Transverse colon (tissue), 4 donors: ENCODE measurements around the gene TOMM6. TPM values are rescaled to one million over a fixed set of nuclear protein-coding genes. Genes with fewer than 3 reads are reported as not detected.
A peak's percentile ranks its signal among the peaks of the same experiment; 100 is the strongest.

Experiments used
- DNase-seq: peaks from one replicate; pipeline ENCODE4 v3.0.0-alpha.2; 2019
- H3K27ac ChIP-seq, 4 donors: fragments of 200-600 bp; sonication (generic); 2 replicates each; pipeline ENCODE4 v1.5.1; 2016 to 2018; ENCODE audit warnings: inconsistent platforms in 4 of 4
- H3K27me3 ChIP-seq: fragments of 200-600 bp; sonication (generic); 2 replicates; pipeline ENCODE4 v1.5.1; 2017; ENCODE audit warnings: inconsistent platforms
- H3K36me3 ChIP-seq, 4 donors: fragments of 200-600 bp; sonication (generic); 2 replicates each; pipeline ENCODE4 v1.5.1; 2017 to 2019; ENCODE audit warnings: inconsistent platforms in 4 of 4
- H3K4me1 ChIP-seq, 4 donors: fragments of 200-600 bp; sonication (generic); 2 replicates each; pipeline ENCODE4 v1.5.1; 2017 to 2020; ENCODE audit warnings: inconsistent platforms in 4 of 4
- H3K4me3 ChIP-seq, 4 donors: fragments of 200-600 bp; sonication (generic); 1 replicate in 1 of 4; 2 replicates in 3 of 4; pipeline versions ENCODE4 v1.5.1 to v1.6.1; 2017 to 2019; ENCODE audit warnings: inconsistent platforms in 4 of 4
- H3K9me3 ChIP-seq, 2 donors: fragments of 200-600 bp; sonication (generic); 2 replicates each; pipeline ENCODE4 v1.5.1; 2017 to 2019; ENCODE audit warnings: inconsistent platforms in 2 of 2
- EP300 ChIP-seq: sonication (generic); formaldehyde crosslinking; IDR thresholded peaks from one replicate; pipeline ENCODE4 v1.6.1; 2017; ENCODE audit warnings: antibody characterized with exemption, low read depth
- POLR2A ChIP-seq: fragments of 450-650 bp; IDR thresholded peaks from one replicate; pipeline ENCODE4 v1.6.1; 2016; ENCODE audit warnings: antibody characterized with exemption, mild to moderate bottlenecking, moderate library complexity
- POLR2AphosphoS5 ChIP-seq, 3 donors: sonication (generic); formaldehyde crosslinking; IDR thresholded peaks; one replicate each; pipeline ENCODE4 v1.6.1; 2016; ENCODE audit warnings: antibody characterized with exemption in 3 of 3
- WGBS, 2 donors: methylation state at CpG; one replicate each; pipeline ENCODE4 v1.1.5; 2018; ENCODE audit warnings: low coverage in 1 of 2; 5-methylcytosine and 5-hydroxymethylcytosine counted together
- in situ Hi-C, 4 donors: fragments of 200-750 bp; cut with MboI; loops; one replicate each; pipeline versions ENCODE4 v1.15.0 to v1.15.1; 2017; ENCODE audit warnings: low sequenced_read_pairs in 3 of 4, low pct_ligation_motif_present in 1 of 4, low pct_unique_long_range_greater_than_20kb in 1 of 4
- intact Hi-C: fragments of 100-400 bp; cut with DNase I; formaldehyde crosslinking; loops from one replicate; pipeline ENCODE4 v1.15.1; 2023; ENCODE audit warnings: low total_unique reads
- total RNA-seq, 4 donors: library from RNA; depleted of rRNA; stranded (reverse); fragments of >200 nt; gene quantifications; one replicate each; pipeline ENCODE4 v1.1.0, GENCODE V29; 2016
- TF ChIP-seq, protein P1 (sequence below), 5 experiments: fragments of 200-600 bp in 3 of 5; fragments of 450-650 bp in 2 of 5; sonication (generic) in 3 of 5; IDR thresholded peaks; 1 replicate in 2 of 5; 2 replicates in 3 of 5; pipeline ENCODE4 v1.5.1; 2016 to 2017; ENCODE audit warnings: antibody characterized with exemption in 5 of 5, inconsistent platforms in 3 of 5, mild to moderate bottlenecking in 2 of 5, moderate library complexity in 1 of 5

The TOMM6 gene
- total RNA-seq, 4 donors from 2014 or later = 24.1 to 93.1 (median 85.6) TPM

DNA sequence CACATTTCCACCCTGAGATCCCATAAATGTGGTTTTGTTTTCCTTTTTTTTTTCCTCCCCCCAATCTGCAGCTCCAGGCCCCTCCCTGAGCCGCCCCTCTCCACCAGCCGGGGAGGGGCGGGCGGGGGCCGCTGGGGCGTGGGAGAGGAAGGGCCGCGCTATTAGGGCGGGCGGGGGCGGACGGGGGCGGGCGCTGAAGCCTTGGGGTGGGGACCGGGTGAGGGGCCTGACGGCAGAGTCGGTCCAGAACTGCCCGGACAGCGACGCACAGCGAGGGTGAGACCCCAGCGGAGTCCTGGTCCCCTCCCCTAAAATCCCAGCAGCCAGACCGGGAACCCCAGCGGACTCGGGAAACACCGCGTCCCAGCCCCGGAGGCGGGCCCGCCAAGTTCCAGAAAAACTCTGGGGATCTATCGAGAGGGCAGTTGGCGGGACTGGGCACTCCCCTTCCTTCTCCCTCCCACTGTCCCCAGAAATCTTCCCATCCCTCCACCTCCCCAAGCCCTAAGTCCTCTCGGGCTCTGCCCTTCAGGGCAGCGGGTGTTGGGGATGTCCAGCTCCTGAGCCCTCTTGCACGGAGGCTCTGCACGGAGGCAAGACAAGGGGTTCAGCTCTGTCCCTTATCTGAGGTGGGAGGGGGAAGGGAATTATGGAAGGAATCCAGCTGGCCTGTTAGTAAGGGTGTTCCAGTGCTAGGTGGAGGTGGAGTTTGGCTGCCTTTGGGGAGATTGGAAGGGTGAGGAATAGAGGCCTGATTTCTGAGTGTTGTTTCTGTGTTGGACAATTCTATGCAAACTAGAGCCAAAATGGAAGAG is 6.7 kb upstream of the TOMM6 start, which contains the start of gene PRICKLE4:
TSS of gene PRICKLE4 (plus strand) at position 232 of the 815 bp plus-strand sequence. CDS start 2,692 bp downstream, outside the sequence.
- Histone ChIP-seq H3K4me1 (peaks cover 14 to 28% (median 25%) of the 10 kb centered on the region in 4 donors), H3K27me3 (no peaks in the 10 kb centered on the region), H3K27ac (peak within 1 kb of the TSS; percentile 88 to 96 (median 92)), H3K9me3 (no peaks in the 10 kb centered on the region), H3K4me3 (peak within 1 kb of the TSS; percentile 67 to 91 (median 84)), H3K36me3 (no peaks in the 10 kb centered on the region)
- intact Hi-C loops = loop anchor here (5.0 kb wide), 1 partner anchor 267 kb away; no protein-coding TSS in a partner anchor
- no peak for TF ChIP-seq POLR2A
- peak in 1 of 3 donors; percentile 44 for TF ChIP-seq POLR2AphosphoS5 (IDR thresholded peaks at IDR 0.05)
- in situ Hi-C loops = loop anchor here in 3 of 4 donors (5.0 to 25.0 kb wide), 3 partner anchors 132 to 267 kb away; partner anchors contain the start of genes BYSL (in 1 of the 3) and MED20 (in 1 of the 3)
- WGBS, 2 donors = 3% methylated on average over 23 of the region's 36 CpGs; no CpG with 5 or more reads in 1 of the 2 donors
- DNase-seq = peak; percentile 59

GRCh38 chr6:41781366-41781730 is 6.1 kb upstream of the TOMM6 start:
- in situ Hi-C loops (loop anchor here in 3 of 4 donors (5.0 to 25.0 kb wide), 3 partner anchors 131 to 266 kb away; partner anchors contain the start of genes BYSL (in 1 of the 3) and MED20 (in 1 of the 3)), intact Hi-C loops (loop anchor here (5.0 kb wide), 1 partner anchor 266 kb away; no protein-coding TSS in a partner anchor)
- Histone ChIP-seq H3K4me1 (peaks cover 20 to 34% (median 31%) of the 10 kb centered on the region in 4 donors), H3K4me3 (peak overlapping the region in 3 of 4 donors; percentile 67 to 87 (median 80)), H3K9me3 (no peaks in the 10 kb centered on the region), H3K36me3 (no peaks in the 10 kb centered on the region), H3K27me3 (no peaks in the 10 kb centered on the region), H3K27ac (peak overlapping the region; percentile 88 to 96 (median 92))
- WGBS, 2 donors = 24% methylated on average over 3 of the region's 3 CpGs; no CpG with 5 or more reads in 1 of the 2 donors
- DNase-seq = peak; percentile 63
- TF ChIP-seq, protein P1, sequence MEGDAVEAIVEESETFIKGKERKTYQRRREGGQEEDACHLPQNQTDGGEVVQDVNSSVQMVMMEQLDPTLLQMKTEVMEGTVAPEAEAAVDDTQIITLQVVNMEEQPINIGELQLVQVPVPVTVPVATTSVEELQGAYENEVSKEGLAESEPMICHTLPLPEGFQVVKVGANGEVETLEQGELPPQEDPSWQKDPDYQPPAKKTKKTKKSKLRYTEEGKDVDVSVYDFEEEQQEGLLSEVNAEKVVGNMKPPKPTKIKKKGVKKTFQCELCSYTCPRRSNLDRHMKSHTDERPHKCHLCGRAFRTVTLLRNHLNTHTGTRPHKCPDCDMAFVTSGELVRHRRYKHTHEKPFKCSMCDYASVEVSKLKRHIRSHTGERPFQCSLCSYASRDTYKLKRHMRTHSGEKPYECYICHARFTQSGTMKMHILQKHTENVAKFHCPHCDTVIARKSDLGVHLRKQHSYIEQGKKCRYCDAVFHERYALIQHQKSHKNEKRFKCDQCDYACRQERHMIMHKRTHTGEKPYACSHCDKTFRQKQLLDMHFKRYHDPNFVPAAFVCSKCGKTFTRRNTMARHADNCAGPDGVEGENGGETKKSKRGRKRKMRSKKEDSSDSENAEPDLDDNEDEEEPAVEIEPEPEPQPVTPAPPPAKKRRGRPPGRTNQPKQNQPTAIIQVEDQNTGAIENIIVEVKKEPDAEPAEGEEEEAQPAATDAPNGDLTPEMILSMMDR (IDR thresholded peaks at IDR 0.05) = no peak

GRCh38 chr6:41783106-41783780 is 4.3 kb upstream of the TOMM6 start:
- Histone ChIP-seq H3K9me3 (no peaks in the 10 kb centered on the region), H3K4me3 (no peak overlapping the region), H3K36me3 (no peaks in the 10 kb centered on the region), H3K27me3 (no peaks in the 10 kb centered on the region), H3K4me1 (peaks cover 20 to 34% (median 31%) of the 10 kb centered on the region in 4 donors), H3K27ac (no peak overlapping the region)
- WGBS, 2 donors = 70 to 74% methylated on average over 3 to 6 of the region's 6 CpGs
- TF ChIP-seq EP300 (no peak), POLR2A (no peak), POLR2AphosphoS5 (IDR thresholded peaks at IDR 0.05) (no peak)
- TF ChIP-seq, protein P1 (IDR thresholded peaks at IDR 0.05) = no peak
- intact Hi-C loops = loop anchor here (5.0 kb wide), 1 partner anchor 264 kb away; no protein-coding TSS in a partner anchor
- no peak for DNase-seq
- in situ Hi-C loops = loop anchor here in 3 of 4 donors (5.0 to 25.0 kb wide), 3 partner anchors 129 to 264 kb away; partner anchors contain the start of genes BYSL (in 1 of the 3) and MED20 (in 1 of the 3)

DNA sequence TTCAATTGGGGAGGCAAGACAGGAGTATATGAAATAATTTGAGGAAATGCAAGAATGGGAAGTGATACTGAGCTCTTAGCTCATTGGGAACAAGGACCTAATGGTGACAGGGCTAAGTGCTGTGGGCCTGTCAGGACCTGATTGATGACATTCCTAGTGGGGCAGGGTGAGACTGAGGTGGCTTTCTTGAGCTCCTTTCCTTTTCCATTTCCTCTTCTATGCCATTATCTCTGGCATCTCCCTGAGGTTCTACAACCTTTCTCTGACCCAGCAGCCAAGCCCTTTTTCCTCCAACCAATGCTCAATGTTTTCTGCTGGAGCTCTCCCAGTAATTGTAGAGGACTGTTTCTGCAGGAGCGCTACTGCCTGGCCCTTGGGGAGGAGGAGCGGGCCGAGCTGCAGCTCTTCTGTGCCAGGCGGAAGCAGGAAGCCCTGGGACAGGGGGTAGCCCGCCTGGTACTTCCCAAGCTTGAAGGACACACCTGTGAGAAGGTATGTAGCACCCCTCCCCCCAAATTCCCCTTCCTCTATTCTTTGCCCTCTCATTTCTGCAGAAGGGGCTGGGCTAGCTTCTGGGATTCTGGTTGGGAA is 2.8 kb upstream of the TOMM6 start:
- H3K27me3 ChIP-seq = no peaks in the 10 kb centered on the region
- H3K9me3 ChIP-seq = no peaks in the 10 kb centered on the region
- peaks cover 0 to 3% (median 1%) of the 10 kb centered on the region in 4 donors for H3K36me3 ChIP-seq
- in situ Hi-C loops = loop anchor here in 3 of 4 donors (5.0 to 25.0 kb wide), 4 partner anchors 128 to 263 kb away; partner anchors contain the start of genes BYSL (in 1 of the 3) and MED20 (in 1 of the 3)
- no peak for TF ChIP-seq POLR2AphosphoS5 (IDR thresholded peaks at IDR 0.05)
- intact Hi-C loops = loop anchor here (5.0 kb wide), 2 partner anchors 138 to 263 kb away; partner anchors contain the start of genes BYSL and MED20
- H3K27ac ChIP-seq = no peak overlapping the region
- H3K4me3 ChIP-seq = no peak overlapping the region
- peaks cover 15 to 31% (median 29%) of the 10 kb centered on the region in 4 donors for H3K4me1 ChIP-seq
- no peak for DNase-seq
- WGBS, 2 donors = 83% methylated on average over 5 of the region's 5 CpGs; no CpG with 5 or more reads in 1 of the 2 donors
